Measurements from ENCODE around the gene ENO2.

- TF ChIP-seq CTCF (IDR thresholded peaks at IDR 0.05) = peak; percentile 91 to 97 (median 96)
- TF ChIP-seq POLR2A (IDR thresholded peaks at IDR 0.05) = peak in 1 of 2 donors; percentile 71
These were observed 50.8 kb downstream of the ENO2 start for GRCh38 chr12:6965026-6965661.
